Measurements from ENCODE around the gene TMEM184A. TPM values are rescaled to one million over a fixed set of nuclear protein-coding genes. Genes with fewer than 3 reads are reported as not detected.

The TMEM184A gene
- total and polyA plus RNA-seq, 2 of the 8 experiments (the other 6 are each of a cell fraction or from before 2014, with no cell fraction given): 1.8 to 2.1 TPM

- TF ChIP-seq SRF (IDR thresholded peaks at IDR 0.05; ENCODE audit: low read depth, low read length) (no peak), CBX8 (IDR thresholded peaks at IDR 0.05; ENCODE audit: borderline replicate concordance, low read depth, low read length) (no peak), CHD2 (IDR thresholded peaks at IDR 0.05; ENCODE audit: low read length) (no peak), NANOG (IDR thresholded peaks at IDR 0.05; ENCODE audit: insufficient read depth, low read depth, low read length, poor library complexity, severe bottlenecking) (no peak)
These were observed 24.5 kb upstream of the TMEM184A start (continued) for GRCh38 chr7:1580422-1581030.
